ENCODE results near the gene DAAM2.

DNA sequence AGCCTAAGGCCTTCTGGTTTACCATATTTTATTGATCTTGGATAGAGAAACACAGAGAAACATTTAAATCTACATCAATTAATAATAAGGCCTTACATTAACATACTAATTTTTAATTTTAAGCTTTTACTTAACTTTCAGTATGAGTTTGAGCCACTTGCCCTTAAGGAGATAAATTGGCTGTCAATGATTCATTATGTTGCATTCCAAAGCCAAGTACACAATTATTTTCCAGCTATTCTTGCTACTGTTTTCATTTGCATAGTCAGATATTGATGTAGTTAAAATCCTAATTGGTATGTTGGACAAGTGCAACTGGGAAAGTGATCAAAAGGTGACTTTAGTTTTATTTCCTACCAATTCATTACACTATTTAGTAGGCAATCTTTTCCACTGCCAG is 83.9 kb downstream of the DAAM2 start:
- TF ChIP-seq CTCF (IDR thresholded peaks at IDR 0.05) = no peak
- no peak for TF ChIP-seq EP300 (IDR thresholded peaks at IDR 0.05)
- TF ChIP-seq POLR2AphosphoS5 (IDR thresholded peaks at IDR 0.05) = no peak
